Suprapubic skin (tissue), 4 donors: ENCODE measurements around the gene USP37.

ENCODE experiments used
- EP300 ChIP-seq: sonication (generic); formaldehyde crosslinking; IDR thresholded peaks from one replicate; pipeline ENCODE4 v1.6.1; 2017; ENCODE audit warnings: antibody characterized with exemption
- POLR2A ChIP-seq, 2 donors: fragments of 450-650 bp; IDR thresholded peaks; one replicate each; pipeline ENCODE4 v1.6.1; 2017; ENCODE audit warnings: antibody characterized with exemption in 2 of 2, mild to moderate bottlenecking in 2 of 2, moderate library complexity in 2 of 2
- POLR2AphosphoS5 ChIP-seq, 3 donors: sonication (generic); formaldehyde crosslinking; IDR thresholded peaks; one replicate each; pipeline ENCODE4 v1.6.1; 2017; ENCODE audit warnings: antibody characterized with exemption in 3 of 3
- TF ChIP-seq, protein P1 (sequence below), 2 donors: fragments of 200-600 bp in 1 of 2; fragments of 450-650 bp in 1 of 2; sonication (generic) in 1 of 2; IDR thresholded peaks; one replicate each; pipeline ENCODE4 v1.5.1; 2016 to 2019; ENCODE audit warnings: antibody characterized with exemption in 2 of 2, mild to moderate bottlenecking in 1 of 2, moderate library complexity in 1 of 2

- no peak for TF ChIP-seq POLR2AphosphoS5 (IDR thresholded peaks at IDR 0.05)
- TF ChIP-seq, protein P1, sequence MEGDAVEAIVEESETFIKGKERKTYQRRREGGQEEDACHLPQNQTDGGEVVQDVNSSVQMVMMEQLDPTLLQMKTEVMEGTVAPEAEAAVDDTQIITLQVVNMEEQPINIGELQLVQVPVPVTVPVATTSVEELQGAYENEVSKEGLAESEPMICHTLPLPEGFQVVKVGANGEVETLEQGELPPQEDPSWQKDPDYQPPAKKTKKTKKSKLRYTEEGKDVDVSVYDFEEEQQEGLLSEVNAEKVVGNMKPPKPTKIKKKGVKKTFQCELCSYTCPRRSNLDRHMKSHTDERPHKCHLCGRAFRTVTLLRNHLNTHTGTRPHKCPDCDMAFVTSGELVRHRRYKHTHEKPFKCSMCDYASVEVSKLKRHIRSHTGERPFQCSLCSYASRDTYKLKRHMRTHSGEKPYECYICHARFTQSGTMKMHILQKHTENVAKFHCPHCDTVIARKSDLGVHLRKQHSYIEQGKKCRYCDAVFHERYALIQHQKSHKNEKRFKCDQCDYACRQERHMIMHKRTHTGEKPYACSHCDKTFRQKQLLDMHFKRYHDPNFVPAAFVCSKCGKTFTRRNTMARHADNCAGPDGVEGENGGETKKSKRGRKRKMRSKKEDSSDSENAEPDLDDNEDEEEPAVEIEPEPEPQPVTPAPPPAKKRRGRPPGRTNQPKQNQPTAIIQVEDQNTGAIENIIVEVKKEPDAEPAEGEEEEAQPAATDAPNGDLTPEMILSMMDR (IDR thresholded peaks at IDR 0.05): no peak
- no peak for TF ChIP-seq POLR2A (IDR thresholded peaks at IDR 0.05)
- TF ChIP-seq EP300: no peak
These were observed 121.1 kb downstream of the USP37 start for GRCh38 chr2:218447072-218447471.
